Measurements from ENCODE around the gene SMIM3. TPM values are rescaled to one million over a fixed set of nuclear protein-coding genes. Genes with fewer than 3 reads are reported as not detected.

SMIM3 gene
- total RNA-seq, 4 donors from 2014 or later = 143 to 221 (median 188) TPM

GRCh38 chr5:150750469-150750868, 28.1 kb upstream of the SMIM3 start:
- no peak for TF ChIP-seq CTCF (IDR thresholded peaks at IDR 0.05; ENCODE audit: low read depth)

GRCh38 chr5:150751096-150751891, 27.3 kb upstream of the SMIM3 start:
- TF ChIP-seq CTCF (IDR thresholded peaks at IDR 0.05; ENCODE audit: low read depth) = no peak

GRCh38 chr5:150753463-150753862, 25.1 kb upstream of the SMIM3 start:
- TF ChIP-seq CTCF (IDR thresholded peaks at IDR 0.05; ENCODE audit: low read depth) = no peak

- no peak for TF ChIP-seq CTCF (IDR thresholded peaks at IDR 0.05; ENCODE audit: low read depth)
These were observed 24.7 kb upstream of the SMIM3 start for GRCh38 chr5:150753863-150754262.

- TF ChIP-seq CTCF (IDR thresholded peaks at IDR 0.05; ENCODE audit: low read depth) = no peak
These were observed 21.4 kb upstream of the SMIM3 start for GRCh38 chr5:150757087-150757649.

- TF ChIP-seq CTCF (IDR thresholded peaks at IDR 0.05; ENCODE audit: low read depth) = no peak
These were observed 20.4 kb upstream of the SMIM3 start for GRCh38 chr5:150758203-150758530.

- no peak for TF ChIP-seq CTCF (IDR thresholded peaks at IDR 0.05; ENCODE audit: low read depth)
These were observed 19.8 kb upstream of the SMIM3 start, which contains the start of gene DCTN4 for GRCh38 chr5:150758531-150759333. Gene DCTN4 (minus strand): TSS chr5:150759017. CDS start chr5:150758993, 24 bp downstream.

Data from subcutaneous adipose tissue (tissue), 4 donors.